Measurements from ENCODE around the gene SPRYD4.
A peak's percentile ranks its signal among the peaks of the same experiment; 100 is the strongest.

- no peak for TF ChIP-seq CTCF (IDR thresholded peaks at IDR 0.05)
- peak in 1 of 2 donors; percentile 35 for TF ChIP-seq POLR2A (IDR thresholded peaks at IDR 0.05)
Measured at GRCh38 chr12:56468216-56469006, at the start of gene SPRYD4.
